GM12874 (cell line): ENCODE measurements around the gene IMP3.

Experiments used
- TF ChIP-seq, protein P1 (sequence below): IDR thresholded peaks from 2 replicates; pipeline ENCODE4 v1.5.1; 2011; ENCODE audit warnings: low read depth, mild to moderate bottlenecking, control low read depth, low read length, moderate library complexity; ENCODE audit not compliant: insufficient read depth

IMP3 gene

DNA sequence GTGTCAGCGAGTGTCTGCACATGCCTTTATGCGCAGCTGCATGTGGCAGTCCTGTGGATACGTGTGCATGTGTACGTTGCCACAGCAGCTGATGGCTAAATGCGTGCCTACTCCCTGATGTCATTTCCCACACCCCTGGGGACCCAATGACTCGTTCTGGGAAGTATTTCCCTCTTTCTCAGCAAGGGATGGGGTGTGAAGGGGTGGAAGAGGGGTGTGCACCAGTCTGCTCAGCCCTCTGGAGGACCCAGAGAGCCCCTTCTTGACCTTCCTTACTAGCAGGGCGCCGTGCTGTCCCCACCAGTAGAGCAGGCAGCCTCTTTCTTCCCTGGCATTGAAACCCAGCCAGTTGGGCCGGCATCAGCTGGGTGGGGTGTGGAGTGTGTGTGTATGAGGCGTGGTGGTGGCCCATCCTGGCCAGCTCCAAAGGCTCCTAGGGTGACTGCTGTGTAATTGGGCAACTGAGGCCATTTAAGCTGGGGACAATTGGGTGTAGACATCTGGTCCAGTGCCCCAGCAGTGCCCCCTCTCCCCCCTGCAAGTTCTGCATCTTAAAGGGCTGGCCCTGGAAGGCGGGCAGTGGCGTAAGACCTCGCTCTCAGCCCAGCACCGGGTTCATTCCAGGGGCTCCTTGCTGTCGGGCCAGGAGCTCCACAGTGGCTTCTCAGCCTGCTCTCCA is 26.9 kb upstream of the IMP3 start:
- TF ChIP-seq, protein P1, sequence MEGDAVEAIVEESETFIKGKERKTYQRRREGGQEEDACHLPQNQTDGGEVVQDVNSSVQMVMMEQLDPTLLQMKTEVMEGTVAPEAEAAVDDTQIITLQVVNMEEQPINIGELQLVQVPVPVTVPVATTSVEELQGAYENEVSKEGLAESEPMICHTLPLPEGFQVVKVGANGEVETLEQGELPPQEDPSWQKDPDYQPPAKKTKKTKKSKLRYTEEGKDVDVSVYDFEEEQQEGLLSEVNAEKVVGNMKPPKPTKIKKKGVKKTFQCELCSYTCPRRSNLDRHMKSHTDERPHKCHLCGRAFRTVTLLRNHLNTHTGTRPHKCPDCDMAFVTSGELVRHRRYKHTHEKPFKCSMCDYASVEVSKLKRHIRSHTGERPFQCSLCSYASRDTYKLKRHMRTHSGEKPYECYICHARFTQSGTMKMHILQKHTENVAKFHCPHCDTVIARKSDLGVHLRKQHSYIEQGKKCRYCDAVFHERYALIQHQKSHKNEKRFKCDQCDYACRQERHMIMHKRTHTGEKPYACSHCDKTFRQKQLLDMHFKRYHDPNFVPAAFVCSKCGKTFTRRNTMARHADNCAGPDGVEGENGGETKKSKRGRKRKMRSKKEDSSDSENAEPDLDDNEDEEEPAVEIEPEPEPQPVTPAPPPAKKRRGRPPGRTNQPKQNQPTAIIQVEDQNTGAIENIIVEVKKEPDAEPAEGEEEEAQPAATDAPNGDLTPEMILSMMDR = no peak

DNA sequence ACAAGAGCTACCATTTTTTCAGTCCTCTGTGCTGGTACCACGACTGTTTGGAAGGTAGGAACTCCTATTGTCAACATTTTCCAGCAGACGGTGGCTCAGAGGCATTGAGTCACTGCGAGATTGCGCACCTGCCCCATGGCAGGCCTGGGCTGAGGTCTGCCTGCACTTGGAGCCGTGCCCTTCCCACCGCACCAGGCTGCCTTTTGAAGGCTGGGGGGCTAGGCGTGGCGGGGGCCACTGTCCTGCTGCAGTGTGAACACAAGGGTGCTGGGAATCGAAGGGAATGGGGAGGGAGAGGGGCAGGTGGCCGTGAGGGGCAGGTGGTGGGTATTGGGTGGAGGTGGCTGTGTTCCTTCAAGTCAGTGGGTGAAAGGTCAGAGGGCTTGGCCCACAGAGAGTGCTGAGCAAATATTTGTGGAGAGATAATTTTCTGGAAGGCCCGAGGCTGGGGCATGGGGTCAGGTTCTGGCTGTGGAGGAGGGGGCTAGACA is 24.0 kb upstream of the IMP3 start:
- TF ChIP-seq, protein P1 = no peak

DNA sequence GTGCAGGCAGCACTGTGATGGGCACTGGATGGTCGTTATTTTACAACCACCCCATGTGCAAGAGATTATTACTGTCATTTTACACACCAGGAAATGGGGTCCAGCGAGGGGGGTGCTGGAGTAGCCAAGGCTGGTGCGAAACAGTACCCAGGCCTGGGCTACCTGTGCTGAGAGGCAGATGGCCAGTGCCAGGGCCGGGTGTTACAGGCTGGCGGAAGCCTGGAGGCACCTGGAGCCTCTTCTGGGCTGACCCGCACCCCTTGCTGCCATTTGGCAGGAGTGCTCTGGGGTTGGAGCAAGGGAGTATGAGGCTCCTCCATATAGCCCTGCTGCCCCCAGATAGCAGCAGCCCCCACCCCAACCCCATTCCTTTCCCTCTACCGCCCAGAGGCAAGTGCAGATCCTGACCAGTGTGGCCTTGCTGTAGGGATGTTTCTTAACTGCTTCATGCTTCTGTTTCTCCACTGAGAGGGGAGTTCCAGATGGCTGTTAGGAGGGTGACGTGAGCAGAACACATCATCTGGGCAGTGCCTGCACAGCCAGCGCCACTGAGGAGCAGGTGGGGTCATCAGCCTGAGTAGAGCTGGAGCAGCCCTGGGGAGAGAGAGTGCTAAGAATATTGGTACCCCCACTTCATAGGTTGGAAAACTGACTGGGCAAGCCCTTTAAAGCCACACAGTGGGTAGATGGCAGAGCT is 22.9 kb upstream of the IMP3 start:
- TF ChIP-seq, protein P1 = no peak

DNA sequence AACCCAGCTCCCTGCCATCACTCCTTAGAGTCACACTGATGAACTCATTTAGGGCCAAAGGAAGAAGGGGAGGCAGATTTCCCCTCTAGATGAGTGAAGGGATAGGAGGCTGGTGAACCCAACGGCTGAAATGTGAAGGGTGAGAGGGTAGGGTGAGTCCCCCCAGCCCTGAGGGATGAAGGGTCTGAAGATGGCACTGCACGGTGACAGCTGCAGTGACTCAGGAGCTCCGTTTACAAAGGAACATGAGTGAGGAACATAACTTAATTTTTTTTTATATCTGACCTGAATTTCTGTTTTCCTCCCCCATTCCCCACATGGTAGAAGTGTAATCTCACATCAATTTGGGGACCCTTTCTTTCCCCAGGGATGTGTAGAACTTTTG is 21.7 kb upstream of the IMP3 start:
- TF ChIP-seq, protein P1 = no peak

DNA sequence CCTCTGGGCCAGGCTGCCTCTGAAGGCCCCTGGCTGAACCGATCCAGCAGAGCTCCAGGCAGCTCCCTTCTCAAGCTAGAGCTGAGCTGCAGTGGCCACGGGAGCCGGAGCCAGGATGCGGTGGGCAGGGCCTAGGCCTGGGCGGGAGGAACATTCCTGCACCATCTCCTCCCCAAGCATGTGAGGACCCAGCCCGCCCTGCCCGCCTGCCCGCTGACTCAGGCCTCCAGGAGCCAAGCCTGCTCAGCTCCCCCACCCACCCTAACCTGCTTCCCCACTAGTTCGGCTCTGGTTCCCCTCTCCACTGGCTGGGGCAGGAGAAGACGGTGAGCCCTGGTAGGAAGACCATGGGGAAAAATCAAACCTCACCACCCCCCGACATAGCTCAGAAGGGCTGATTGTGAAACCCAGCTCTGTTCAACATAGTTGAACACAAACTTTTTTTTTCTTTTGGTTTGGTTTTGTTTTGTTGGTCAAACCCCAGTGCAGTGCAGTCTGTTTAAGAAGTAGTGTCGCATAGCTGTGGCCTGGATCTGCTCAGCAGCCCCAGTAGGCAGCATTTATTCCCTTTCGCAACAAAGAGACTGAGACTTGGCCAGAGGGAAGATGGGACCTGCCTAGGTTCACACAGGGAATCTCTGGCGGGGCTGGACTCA is 21.2 kb upstream of the IMP3 start:
- TF ChIP-seq, protein P1 = no peak

DNA sequence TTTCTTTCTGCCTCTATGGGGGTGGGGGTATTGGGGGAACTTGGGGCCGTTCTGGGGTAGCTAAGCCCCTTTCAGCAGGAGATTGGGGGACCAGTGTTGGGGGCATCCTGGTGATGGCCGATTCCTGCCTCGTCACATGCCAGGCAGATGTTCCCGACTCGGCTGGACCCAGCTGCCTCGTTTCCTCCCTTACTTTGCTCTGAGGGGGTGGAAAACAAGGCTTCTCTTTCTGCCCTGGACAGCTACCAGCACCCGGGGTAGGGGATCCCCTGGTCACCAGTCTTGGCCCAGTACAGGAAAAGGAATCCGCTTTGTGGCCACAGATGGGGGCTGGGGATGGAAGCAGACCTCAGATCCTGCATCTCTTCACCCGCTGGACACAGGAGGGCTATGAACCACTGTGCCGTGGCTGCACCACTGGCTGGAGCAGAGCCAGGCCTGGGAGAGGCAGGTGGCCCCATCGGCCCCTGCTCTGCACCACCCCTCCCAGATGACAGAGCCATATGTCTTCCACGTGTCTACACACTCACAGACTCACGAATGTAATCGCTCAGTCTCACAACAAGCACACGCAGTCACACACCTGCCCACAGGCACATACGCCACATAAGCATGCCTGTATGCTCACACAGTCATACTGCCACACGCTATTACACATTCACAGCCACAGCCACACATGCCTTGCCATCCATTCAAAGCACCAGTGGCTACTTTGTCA is 20.1 kb upstream of the IMP3 start:
- TF ChIP-seq, protein P1 = no peak
